ENCODE data around the gene COA5. TPM values are rescaled to one million over a fixed set of nuclear protein-coding genes. Genes with fewer than 3 reads are reported as not detected.

The COA5 gene
- total RNA-seq, 1 donor = 17.4 TPM

DNA sequence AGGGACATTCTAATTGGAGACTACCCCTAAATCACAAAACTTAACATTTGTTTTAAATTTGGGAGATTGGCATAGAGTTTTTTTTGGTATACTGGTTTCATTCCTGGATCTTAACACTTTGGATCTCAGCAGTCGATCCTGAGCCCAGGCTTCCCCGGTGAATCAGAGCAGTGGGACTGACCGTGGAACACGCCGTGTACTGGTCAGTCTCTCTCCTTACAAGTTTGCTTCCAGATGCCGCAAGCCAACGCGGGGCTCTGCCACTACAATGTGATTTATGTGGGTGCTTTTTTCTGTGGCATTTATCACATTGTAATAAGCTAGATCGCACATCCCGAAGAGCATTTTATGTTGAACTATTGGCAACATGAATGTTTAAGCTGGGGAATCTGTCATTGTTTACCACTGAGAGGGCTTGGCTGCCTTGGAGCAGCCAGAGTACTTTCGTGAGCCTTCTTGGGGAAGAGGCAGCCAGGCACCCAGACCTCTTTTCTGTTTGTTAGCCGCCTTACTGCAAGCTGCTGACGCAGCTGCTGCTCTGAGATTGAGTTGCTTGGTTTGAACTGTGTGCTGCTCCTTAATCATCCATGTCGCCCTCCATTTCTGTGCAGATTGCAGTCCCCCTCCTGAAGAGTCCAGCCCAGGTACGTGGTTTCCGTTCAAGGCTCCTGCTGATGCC, 49.3 kb downstream of the COA5 start:
- Histone ChIP-seq H3K36me3 (ENCODE audit: insufficient read depth, low read length) (peaks cover 8% of the 10 kb centered on the region), H2AFZ (ENCODE audit: low read length) (no peak overlapping the region), H3K4me2 (ENCODE audit: insufficient read depth, low read length) (no peak overlapping the region), H3K27ac (ENCODE audit: low read depth, low read length) (peak overlapping the region; percentile 70), H3K4me1 (ENCODE audit: insufficient read depth, low read length) (peaks cover 29% of the 10 kb centered on the region), H3K9me3 (ENCODE audit: low read depth, low read length) (no peaks in the 10 kb centered on the region), H3K27me3 (ENCODE audit: insufficient read depth, low read length) (no peaks in the 10 kb centered on the region), H4K20me1 (ENCODE audit: insufficient read depth, low read length) (no peaks in the 10 kb centered on the region), H3K4me3 (ENCODE audit: insufficient read depth, low read length) (no peak overlapping the region), H3K79me2 (ENCODE audit: insufficient read depth, low read length) (no peaks in the 10 kb centered on the region)
- DNase-seq (ENCODE audit: insufficient read length, low spot score, missing footprints) = peak; percentile 14
- TF ChIP-seq, protein P1, sequence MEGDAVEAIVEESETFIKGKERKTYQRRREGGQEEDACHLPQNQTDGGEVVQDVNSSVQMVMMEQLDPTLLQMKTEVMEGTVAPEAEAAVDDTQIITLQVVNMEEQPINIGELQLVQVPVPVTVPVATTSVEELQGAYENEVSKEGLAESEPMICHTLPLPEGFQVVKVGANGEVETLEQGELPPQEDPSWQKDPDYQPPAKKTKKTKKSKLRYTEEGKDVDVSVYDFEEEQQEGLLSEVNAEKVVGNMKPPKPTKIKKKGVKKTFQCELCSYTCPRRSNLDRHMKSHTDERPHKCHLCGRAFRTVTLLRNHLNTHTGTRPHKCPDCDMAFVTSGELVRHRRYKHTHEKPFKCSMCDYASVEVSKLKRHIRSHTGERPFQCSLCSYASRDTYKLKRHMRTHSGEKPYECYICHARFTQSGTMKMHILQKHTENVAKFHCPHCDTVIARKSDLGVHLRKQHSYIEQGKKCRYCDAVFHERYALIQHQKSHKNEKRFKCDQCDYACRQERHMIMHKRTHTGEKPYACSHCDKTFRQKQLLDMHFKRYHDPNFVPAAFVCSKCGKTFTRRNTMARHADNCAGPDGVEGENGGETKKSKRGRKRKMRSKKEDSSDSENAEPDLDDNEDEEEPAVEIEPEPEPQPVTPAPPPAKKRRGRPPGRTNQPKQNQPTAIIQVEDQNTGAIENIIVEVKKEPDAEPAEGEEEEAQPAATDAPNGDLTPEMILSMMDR (IDR thresholded peaks at IDR 0.05; ENCODE audit: extremely low read depth, low read depth, low read length) = no peak

DNA sequence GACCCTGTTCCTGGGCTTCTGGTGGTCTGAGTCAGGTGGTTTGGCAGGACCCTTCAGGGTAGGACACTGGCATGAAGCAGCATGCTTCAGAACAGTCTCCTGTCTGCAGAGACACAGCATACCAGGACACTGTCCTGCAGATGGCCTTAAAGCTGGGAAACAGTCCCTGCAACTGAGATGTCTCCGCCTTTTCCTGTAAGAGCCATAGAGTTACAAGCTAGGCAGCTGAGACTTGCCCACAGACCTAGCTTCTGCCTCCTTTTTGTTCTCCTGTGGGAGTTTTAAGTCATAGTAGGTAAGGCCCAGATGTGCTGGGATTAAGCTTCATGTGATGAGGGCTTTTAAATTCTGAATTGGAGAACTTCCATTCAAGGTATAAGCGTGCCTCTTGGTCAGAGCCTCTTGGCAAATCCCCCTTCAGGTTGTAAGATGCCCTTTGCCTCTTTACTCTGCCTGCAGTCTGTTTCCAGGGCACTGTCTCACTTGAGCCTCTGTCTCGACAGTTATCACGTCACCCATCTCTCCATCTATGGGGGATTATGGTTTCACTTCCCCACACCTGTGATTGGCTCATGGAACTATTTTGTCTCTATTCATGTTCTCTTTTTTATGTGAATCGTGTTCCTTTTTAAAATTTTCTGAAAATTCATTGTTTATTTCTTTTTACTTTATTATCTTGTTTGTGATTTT, 51.8 kb downstream of the COA5 start:
- H3K9me3 ChIP-seq (ENCODE audit: low read depth, low read length) = no peaks in the 10 kb centered on the region
- H3K79me2 ChIP-seq (ENCODE audit: insufficient read depth, low read length) = no peaks in the 10 kb centered on the region
- no peaks in the 10 kb centered on the region for H4K20me1 ChIP-seq (ENCODE audit: insufficient read depth, low read length)
- H3K4me2 ChIP-seq (ENCODE audit: insufficient read depth, low read length) = no peak overlapping the region
- H2AFZ ChIP-seq (ENCODE audit: low read length) = no peak overlapping the region
- TF ChIP-seq, protein P1 (IDR thresholded peaks at IDR 0.05; ENCODE audit: extremely low read depth, low read depth, low read length) = no peak
- H3K4me3 ChIP-seq (ENCODE audit: insufficient read depth, low read length) = no peak overlapping the region
- H3K27ac ChIP-seq (ENCODE audit: low read depth, low read length) = no peak overlapping the region
- H3K4me1 ChIP-seq (ENCODE audit: insufficient read depth, low read length) = peaks cover 22% of the 10 kb centered on the region
- no peaks in the 10 kb centered on the region for H3K27me3 ChIP-seq (ENCODE audit: insufficient read depth, low read length)
- peaks cover 19% of the 10 kb centered on the region for H3K36me3 ChIP-seq (ENCODE audit: insufficient read depth, low read length)
- no peak for DNase-seq (ENCODE audit: insufficient read length, low spot score, missing footprints)

DNA sequence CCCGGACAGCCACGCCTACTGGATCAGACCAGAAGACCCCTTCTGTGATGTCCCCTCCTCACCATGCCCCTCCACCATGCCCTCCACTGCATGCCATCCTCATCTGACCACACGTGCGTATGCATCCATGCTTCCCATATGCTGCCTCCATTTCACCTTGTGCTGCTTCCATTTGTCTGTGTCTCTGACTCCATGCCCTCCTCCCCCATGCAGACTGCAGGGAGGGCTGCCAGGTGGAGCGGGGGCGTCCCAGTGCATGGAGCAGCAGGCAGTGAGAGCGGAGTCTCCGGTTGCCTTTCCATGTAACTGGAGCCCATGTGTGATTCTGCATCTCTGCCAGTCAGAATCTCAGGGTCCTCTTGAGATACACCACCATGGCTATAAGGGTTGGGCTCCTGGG, 52.6 kb downstream of the COA5 start:
- Histone ChIP-seq H3K4me2 (ENCODE audit: insufficient read depth, low read length) (no peak overlapping the region), H3K27me3 (ENCODE audit: insufficient read depth, low read length) (no peaks in the 10 kb centered on the region), H2AFZ (ENCODE audit: low read length) (no peak overlapping the region), H3K27ac (ENCODE audit: low read depth, low read length) (no peak overlapping the region), H3K9me3 (ENCODE audit: low read depth, low read length) (no peaks in the 10 kb centered on the region), H3K36me3 (ENCODE audit: insufficient read depth, low read length) (peaks cover 19% of the 10 kb centered on the region), H3K79me2 (ENCODE audit: insufficient read depth, low read length) (no peaks in the 10 kb centered on the region), H4K20me1 (ENCODE audit: insufficient read depth, low read length) (no peaks in the 10 kb centered on the region), H3K4me1 (ENCODE audit: insufficient read depth, low read length) (peaks cover 19% of the 10 kb centered on the region), H3K4me3 (ENCODE audit: insufficient read depth, low read length) (no peak overlapping the region)
- TF ChIP-seq, protein P1 (IDR thresholded peaks at IDR 0.05; ENCODE audit: extremely low read depth, low read depth, low read length) = no peak
- no peak for DNase-seq (ENCODE audit: insufficient read length, low spot score, missing footprints)

- H3K4me3 ChIP-seq (ENCODE audit: insufficient read depth, low read length) = no peak overlapping the region
- H3K4me2 ChIP-seq (ENCODE audit: insufficient read depth, low read length) = no peak overlapping the region
- peaks cover 5% of the 10 kb centered on the region for H3K4me1 ChIP-seq (ENCODE audit: insufficient read depth, low read length)
- no peaks in the 10 kb centered on the region for H4K20me1 ChIP-seq (ENCODE audit: insufficient read depth, low read length)
- no peak overlapping the region for H3K27ac ChIP-seq (ENCODE audit: low read depth, low read length)
- H3K9me3 ChIP-seq (ENCODE audit: low read depth, low read length) = no peaks in the 10 kb centered on the region
- TF ChIP-seq, protein P1 (IDR thresholded peaks at IDR 0.05; ENCODE audit: extremely low read depth, low read depth, low read length) = no peak
- no peaks in the 10 kb centered on the region for H3K79me2 ChIP-seq (ENCODE audit: insufficient read depth, low read length)
- H2AFZ ChIP-seq (ENCODE audit: low read length) = no peak overlapping the region
- H3K36me3 ChIP-seq (ENCODE audit: insufficient read depth, low read length) = peaks cover 19% of the 10 kb centered on the region
- no peaks in the 10 kb centered on the region for H3K27me3 ChIP-seq (ENCODE audit: insufficient read depth, low read length)
- DNase-seq (ENCODE audit: insufficient read length, low spot score, missing footprints) = peak; percentile 63
These were observed 54.0 kb downstream of the COA5 start for GRCh38 chr2:98554116-98554861.

Measured in osteoblast (primary cell).